A549 (cell line): ENCODE measurements around the gene FZD10. TPM values are rescaled to one million over a fixed set of nuclear protein-coding genes. Genes with fewer than 3 reads are reported as not detected.

Experiments
- ATAC-seq, 2 experiments: fragments of 200-7000 bp in 1 of 2; fragments of >200 bp in 1 of 2; cut with Nextera tagmentation in 1 of 2; cut with Tn5 transposase in 1 of 2; 3 replicates each; pipeline versions ENCODE4 v1.8.0 to v1.9.1; 2018 to 2020; ENCODE audit warnings: mild to moderate bottlenecking in 1 of 2, moderate library complexity in 1 of 2
- CTCF ChIA-PET: fragments of 300-600 bp; sonication (Branson Sonifier 250); formaldehyde crosslinking; extraction: SDS; loops from one replicate; lab custom pipeline; 2021; ENCODE audit warnings: antibody characterized with exemption, inconsistent platforms; lab: Yijun Ruan, JAX
- POLR2A ChIA-PET: fragments of 350-600 bp; formaldehyde crosslinking; extraction: SDS; loops from one replicate; lab custom pipeline; 2021; ENCODE audit warnings: antibody characterized with exemption, inconsistent platforms; lab: Yijun Ruan, JAX
- DNase-seq, 2 experiments: peaks; one replicate each; pipeline versions ENCODE4 v3.0.0 to v3.0.0-alpha.2; 2011 to 2016; ENCODE audit warnings: low read depth in 1 of 2, low spot score in 1 of 2
- FAIRE-seq: peaks from 2 replicates; lab custom pipeline; 2011; peaks lifted over from hg19 to GRCh38; lab: Jason Lieb, UNC
- H3K27ac ChIP-seq, 2 experiments: fragments of >200 bp; sonication (Bioruptor Twin); formaldehyde crosslinking; 3 replicates each; pipeline ENCODE4 v1.5.1; 2016 to 2017
- H3K4me1 ChIP-seq: fragments of >200 bp; sonication (Bioruptor Twin); formaldehyde crosslinking; 3 replicates; pipeline ENCODE4 v1.6.1; 2016
- H3K4me2 ChIP-seq: fragments of >200 bp; sonication (Bioruptor Twin); formaldehyde crosslinking; 3 replicates; pipeline ENCODE4 v1.6.1; 2016
- H3K4me3 ChIP-seq: fragments of >200 bp; sonication (Bioruptor Twin); formaldehyde crosslinking; 3 replicates; pipeline ENCODE4 v1.5.1; 2016
- H3K9me3 ChIP-seq: fragments of >200 bp; sonication (Bioruptor Twin); formaldehyde crosslinking; 3 replicates; pipeline ENCODE4 v1.6.1; 2016
- CHD2 ChIP-seq: fragments of 150-350 bp; IDR thresholded peaks from 2 replicates; pipeline ENCODE4 v1.6.1; 2014; ENCODE audit warnings: low read length; ENCODE audit not compliant: partially characterized antibody
- CHD4 ChIP-seq: fragments of 200-600 bp; sonication (generic); IDR thresholded peaks from 2 replicates; pipeline ENCODE4 v1.6.1; 2016; ENCODE audit warnings: antibody characterized with exemption, mild to moderate bottlenecking, borderline replicate concordance
- EP300 ChIP-seq, 2 experiments: fragments of >200 bp; sonication (Bioruptor Twin); formaldehyde crosslinking; IDR thresholded peaks; 2 replicates in 1 of 2; 3 replicates in 1 of 2; pipeline ENCODE4 v1.6.1; 2016 to 2017
- FOSL2 ChIP-seq, 2 experiments: fragments of 450-650 bp in 1 of 2; fragments of >200 bp in 1 of 2; sonication (Bioruptor Twin) in 1 of 2; formaldehyde crosslinking; IDR thresholded peaks; 2 replicates each; pipeline versions ENCODE4 v1.5.0 to v1.6.1; 2016 to 2020; ENCODE audit warnings: mild to moderate bottlenecking in 1 of 2, moderate library complexity in 1 of 2
- HDAC2 ChIP-seq: fragments of 200-600 bp; sonication (generic); IDR thresholded peaks from 2 replicates; pipeline ENCODE4 v1.6.1; 2016
- NFE2L2 ChIP-seq: fragments of 150-350 bp; conservative IDR thresholded peaks from 2 replicates; pipeline ENCODE4 v1.6.1; 2014; ENCODE audit warnings: low read length
- PHF8 ChIP-seq: fragments of 200-600 bp; sonication (generic); IDR thresholded peaks from 2 replicates; pipeline ENCODE4 v1.6.1; 2016; ENCODE audit warnings: low read depth, mild to moderate bottlenecking, antibody characterized with exemption, moderate library complexity, borderline replicate concordance
- POLR2A ChIP-seq: IDR thresholded peaks from 2 replicates; pipeline ENCODE4 v1.6.1; 2012; ENCODE audit warnings: mild to moderate bottlenecking, low read length
- POLR2AphosphoS2 ChIP-seq: conservative IDR thresholded peaks from 2 replicates; pipeline ENCODE4 v1.6.1; 2012; ENCODE audit warnings: low read length, improper control_type of control experiment, inconsistent platforms
- RFX5 ChIP-seq: fragments of 450-650 bp; IDR thresholded peaks from 2 replicates; pipeline ENCODE4 v1.7.1; 2014; ENCODE audit warnings: antibody characterized with exemption, mild to moderate bottlenecking, moderate library complexity
- RNF2 ChIP-seq: fragments of 200-600 bp; sonication (generic); IDR thresholded peaks from 2 replicates; pipeline ENCODE4 v1.6.1; 2016; ENCODE audit warnings: low read depth, mild to moderate bottlenecking, antibody characterized with exemption, moderate library complexity, borderline replicate concordance
- SMC3 ChIP-seq: fragments of >200 bp; sonication (Bioruptor Twin); formaldehyde crosslinking; IDR thresholded peaks from 3 replicates; pipeline ENCODE4 v1.6.1; 2018; ENCODE audit warnings: inconsistent platforms
- TP53 ChIP-seq: fragments of 250-450 bp; sonication (Bioruptor Pico); IDR thresholded peaks from 2 replicates; pipeline ENCODE4 v1.5.0; 2021; ENCODE audit warnings: mild to moderate bottlenecking, moderate library complexity
- WGBS: methylation state at CpG from one replicate; pipeline ENCODE4 v1.1.6; 2017; ENCODE audit errors: missing lambda C conversion rate; 5-methylcytosine and 5-hydroxymethylcytosine counted together
- polyA plus RNA-seq, 4 experiments: library from polyadenylated mRNA; depleted of rRNA in 3 of 4; stranded (reverse); fragments of >200 nt; fragmentation: RNase III in 1 of 4; extraction: RNeasy Plus Mini Kit Qiagen cat#74134 plus additional on column Dnase treatment in 1 of 4; gene quantifications; 2 replicates in 3 of 4; 3 replicates in 1 of 4; pipeline ENCODE4 v1.2.3, GENCODE V29; 2011 to 2017
- TF ChIP-seq, protein P1 (sequence below): fragments of 200-600 bp; sonication (generic); IDR thresholded peaks from 2 replicates; pipeline ENCODE4 v1.6.1; 2016; ENCODE audit warnings: antibody characterized with exemption, mild to moderate bottlenecking, moderate library complexity

The FZD10 gene
- polyA plus RNA-seq, 2 of the 4 experiments (the other 2 are of a cell fraction): not detected

- WGBS: 36% methylated on average over 23 of the region's 25 CpGs
- FAIRE-seq: no peak
- CTCF ChIA-PET: no interaction called here
These were observed 22.5 kb upstream of the FZD10 start for GRCh38 chr12:130139567-130140421.

GRCh38 chr12:130141105-130141504, 21.2 kb upstream of the FZD10 start:
- FAIRE-seq (no peak), ATAC-seq (no peak), DNase-seq (no peak)
- 61% methylated on average over 11 of the region's 11 CpGs for WGBS
- no peaks in the 10 kb centered on the region for H3K4me1 ChIP-seq
- H3K27ac ChIP-seq: no peak overlapping the region
- no peaks in the 10 kb centered on the region for H3K9me3 ChIP-seq
- no peak overlapping the region for H3K4me2 ChIP-seq
- POLR2A ChIA-PET: no interaction called here
- CTCF ChIA-PET: no interaction called here
- no peak overlapping the region for H3K4me3 ChIP-seq
- no peak for TF ChIP-seq EP300 (IDR thresholded peaks at IDR 0.05)
- TF ChIP-seq POLR2A: no peak

More at GRCh38 chr12:130139567-130140421, 22.5 kb upstream of the FZD10 start:
- ATAC-seq: peak in 1 of 2 experiments; percentile 35; a peak in 2 of 6 replicates
- TF ChIP-seq CHD4 (no peak), POLR2A (no peak), FOSL2 (IDR thresholded peaks at IDR 0.05) (no peak), FOSL2 (CRISPR knock-in tag; IDR thresholded peaks at IDR 0.05) (peak; percentile 14; the same call in 1 of the 2 replicates), HDAC2 (no peak), CHD2 (no peak)
- Histone ChIP-seq H3K4me3 (no peak overlapping the region), H3K4me2 (no peak overlapping the region), H3K9me3 (no peaks in the 10 kb centered on the region; the same call in 2 of the 3 replicates), H3K4me1 (no peaks in the 10 kb centered on the region), H3K27ac (peak overlapping the region; percentile 19 to 26; a peak in 2 of 6 replicates)
- DNase-seq: peak in 1 of 2 experiments; percentile 54
- POLR2A ChIA-PET: no interaction called here

GRCh38 chr12:130141901-130142683, 20.2 kb upstream of the FZD10 start:
- Histone ChIP-seq H3K9me3 (no peaks in the 10 kb centered on the region), H3K4me3 (no peak overlapping the region), H3K27ac (no peak overlapping the region), H3K4me2 (no peak overlapping the region), H3K4me1 (no peaks in the 10 kb centered on the region)
- DNase-seq (no peak), FAIRE-seq (no peak), ATAC-seq (no peak)
- WGBS: 35% methylated on average over 11 of the region's 18 CpGs
- CTCF ChIA-PET: no interaction called here
- POLR2A ChIA-PET: no interaction called here
- TF ChIP-seq, protein P1, sequence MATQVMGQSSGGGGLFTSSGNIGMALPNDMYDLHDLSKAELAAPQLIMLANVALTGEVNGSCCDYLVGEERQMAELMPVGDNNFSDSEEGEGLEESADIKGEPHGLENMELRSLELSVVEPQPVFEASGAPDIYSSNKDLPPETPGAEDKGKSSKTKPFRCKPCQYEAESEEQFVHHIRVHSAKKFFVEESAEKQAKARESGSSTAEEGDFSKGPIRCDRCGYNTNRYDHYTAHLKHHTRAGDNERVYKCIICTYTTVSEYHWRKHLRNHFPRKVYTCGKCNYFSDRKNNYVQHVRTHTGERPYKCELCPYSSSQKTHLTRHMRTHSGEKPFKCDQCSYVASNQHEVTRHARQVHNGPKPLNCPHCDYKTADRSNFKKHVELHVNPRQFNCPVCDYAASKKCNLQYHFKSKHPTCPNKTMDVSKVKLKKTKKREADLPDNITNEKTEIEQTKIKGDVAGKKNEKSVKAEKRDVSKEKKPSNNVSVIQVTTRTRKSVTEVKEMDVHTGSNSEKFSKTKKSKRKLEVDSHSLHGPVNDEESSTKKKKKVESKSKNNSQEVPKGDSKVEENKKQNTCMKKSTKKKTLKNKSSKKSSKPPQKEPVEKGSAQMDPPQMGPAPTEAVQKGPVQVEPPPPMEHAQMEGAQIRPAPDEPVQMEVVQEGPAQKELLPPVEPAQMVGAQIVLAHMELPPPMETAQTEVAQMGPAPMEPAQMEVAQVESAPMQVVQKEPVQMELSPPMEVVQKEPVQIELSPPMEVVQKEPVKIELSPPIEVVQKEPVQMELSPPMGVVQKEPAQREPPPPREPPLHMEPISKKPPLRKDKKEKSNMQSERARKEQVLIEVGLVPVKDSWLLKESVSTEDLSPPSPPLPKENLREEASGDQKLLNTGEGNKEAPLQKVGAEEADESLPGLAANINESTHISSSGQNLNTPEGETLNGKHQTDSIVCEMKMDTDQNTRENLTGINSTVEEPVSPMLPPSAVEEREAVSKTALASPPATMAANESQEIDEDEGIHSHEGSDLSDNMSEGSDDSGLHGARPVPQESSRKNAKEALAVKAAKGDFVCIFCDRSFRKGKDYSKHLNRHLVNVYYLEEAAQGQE: no peak
- TF ChIP-seq HDAC2: no peak
- no peak for TF ChIP-seq SMC3
- no peak for TF ChIP-seq RNF2
- TF ChIP-seq TP53 (CRISPR knock-in tag): no peak
- no peak for TF ChIP-seq POLR2AphosphoS2
- TF ChIP-seq PHF8: no peak
- no peak for TF ChIP-seq RFX5
- no peak for TF ChIP-seq NFE2L2
